GM18867 (cell line): ENCODE data around the gene CSRP1.
"Not testable (repeated sequence)": the region's sequence is repeated elsewhere in the genome, so short reads cannot be mapped to it uniquely, and the experiment has no call there.

Experiments used
- ATAC-seq: cut with Tn5 transposase; IDR thresholded peaks from one replicate; pipeline ENCODE4 v1.9.1; 2021; ENCODE audit warnings: mild to moderate bottlenecking, moderate library complexity; ENCODE audit not compliant: unreplicated experiment

Gene CSRP1

DNA sequence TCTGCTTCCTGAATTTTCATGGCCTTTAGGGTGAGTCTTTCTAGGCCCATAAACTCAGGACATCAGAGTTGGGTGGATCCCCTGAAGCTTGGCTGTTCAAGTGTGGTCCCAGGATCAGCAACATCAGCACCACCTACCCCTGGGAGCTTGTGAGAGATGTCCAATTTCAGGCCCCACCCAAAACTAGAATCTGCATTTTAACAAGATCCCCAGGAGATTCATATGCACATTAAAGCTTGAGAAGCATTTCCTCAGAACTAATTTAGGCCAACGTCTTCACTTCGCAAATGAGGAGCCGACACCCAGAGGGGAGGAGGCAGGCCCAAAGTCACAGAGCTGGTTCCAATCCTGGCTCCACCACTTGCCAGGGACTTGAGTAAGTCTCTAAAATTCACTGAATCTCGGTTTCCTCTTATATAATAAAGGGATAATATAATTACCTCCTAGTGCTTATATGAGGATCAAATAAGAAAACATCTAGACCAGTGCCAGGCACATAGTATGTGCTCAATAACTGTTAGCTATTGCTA, 27.7 kb downstream of the CSRP1 start:
- ATAC-seq, result no peak

DNA sequence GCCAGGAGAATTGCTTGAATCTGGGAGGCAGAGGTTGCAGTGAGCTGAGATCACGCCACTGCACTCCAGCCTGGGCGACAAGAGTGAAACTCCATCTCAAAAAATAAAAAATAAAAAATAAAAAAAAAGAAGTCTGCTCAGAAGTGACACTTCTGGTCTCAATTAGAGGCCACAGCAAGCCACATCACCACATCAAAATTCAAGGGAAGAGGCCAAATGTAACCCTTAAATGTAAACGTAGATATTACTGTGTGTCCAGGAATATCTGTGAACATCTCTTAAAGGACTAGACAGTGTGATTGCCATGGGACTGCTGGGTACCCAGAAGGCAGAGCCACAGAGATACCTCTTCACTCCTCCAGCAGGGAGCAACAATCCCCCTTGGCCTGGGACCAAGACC, 28.3 kb downstream of the CSRP1 start:
- not testable (repeated sequence) for ATAC-seq

DNA sequence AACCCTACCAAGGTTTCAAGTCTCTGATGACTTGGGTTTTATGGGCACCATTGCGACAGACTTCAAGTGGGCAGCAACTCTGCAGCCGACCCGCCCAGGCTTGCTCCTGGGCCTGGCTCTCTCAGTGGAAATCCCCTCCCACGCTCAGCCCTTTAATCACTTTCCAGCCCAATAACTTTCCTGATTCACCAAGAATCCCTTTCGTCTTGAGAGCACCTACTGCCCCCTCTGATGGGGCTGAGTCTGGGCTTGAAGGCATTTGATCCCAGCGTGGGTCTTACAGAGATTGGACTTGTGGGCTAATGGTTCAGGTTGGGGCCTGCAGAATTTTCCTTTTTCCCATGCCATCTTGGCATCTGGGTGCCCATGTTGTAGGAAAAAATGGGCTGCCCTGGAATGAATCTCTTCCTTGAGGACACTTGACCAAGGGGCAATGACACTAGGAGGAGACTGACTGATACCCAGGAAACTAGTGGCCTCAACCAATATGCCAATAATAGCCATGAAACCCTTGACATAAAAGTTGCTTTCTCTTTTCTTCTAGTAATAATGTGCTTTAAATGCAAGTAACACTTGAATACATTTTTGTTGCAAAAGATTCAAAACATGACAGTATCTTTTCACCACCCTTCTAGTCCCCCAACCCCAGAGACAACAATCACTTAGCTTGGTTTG, 30.1 kb downstream of the CSRP1 start:
- ATAC-seq, result no peak

- no peak for ATAC-seq
Observed at GRCh38 chr1:201475915-201476669, 30.8 kb downstream of the CSRP1 start.

DNA sequence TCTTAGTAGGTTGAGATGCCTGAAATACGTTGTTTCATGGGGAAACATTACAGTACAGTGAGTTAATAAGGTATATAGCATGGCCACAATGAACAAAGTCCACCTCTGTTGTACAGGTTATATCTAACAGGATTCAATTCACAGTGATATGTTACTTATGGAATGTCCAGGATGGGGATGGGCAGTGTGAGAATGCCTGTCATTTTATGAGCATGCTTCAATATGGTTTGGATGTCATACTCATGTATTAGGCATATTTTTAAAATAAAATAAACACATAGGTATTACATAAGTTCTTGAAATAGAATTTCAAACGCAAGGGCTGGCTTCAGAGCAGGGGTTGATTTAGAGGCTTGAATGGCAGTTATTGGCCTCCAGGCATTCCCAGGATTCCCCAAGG, 31.8 kb downstream of the CSRP1 start:
- ATAC-seq, result no peak

- ATAC-seq, result no peak
Observed at GRCh38 chr1:201473296-201473695, 33.6 kb downstream of the CSRP1 start.

- ATAC-seq, result not testable (repeated sequence)
Observed at GRCh38 chr1:201472321-201472720, 34.6 kb downstream of the CSRP1 start.

DNA sequence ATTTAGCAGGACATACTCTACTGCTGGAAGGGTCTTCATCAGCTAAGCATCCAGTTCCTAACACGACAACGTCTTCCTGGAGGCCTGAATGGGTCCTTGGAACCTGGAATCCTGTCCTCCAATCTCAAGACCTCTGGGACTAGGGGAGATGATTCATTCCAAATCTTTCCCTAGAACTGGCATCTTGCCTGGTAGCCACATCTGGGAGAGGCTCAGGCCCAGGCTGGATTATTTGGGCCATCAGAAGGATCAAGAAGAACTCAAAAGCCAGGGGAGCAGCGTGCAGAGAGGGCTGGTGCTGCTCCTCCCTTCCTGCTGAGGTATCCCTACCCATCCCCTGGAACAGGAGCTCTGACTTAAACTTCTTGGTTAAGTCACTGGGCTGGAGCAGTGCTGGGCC, 35.2 kb downstream of the CSRP1 start:
- no peak for ATAC-seq

DNA sequence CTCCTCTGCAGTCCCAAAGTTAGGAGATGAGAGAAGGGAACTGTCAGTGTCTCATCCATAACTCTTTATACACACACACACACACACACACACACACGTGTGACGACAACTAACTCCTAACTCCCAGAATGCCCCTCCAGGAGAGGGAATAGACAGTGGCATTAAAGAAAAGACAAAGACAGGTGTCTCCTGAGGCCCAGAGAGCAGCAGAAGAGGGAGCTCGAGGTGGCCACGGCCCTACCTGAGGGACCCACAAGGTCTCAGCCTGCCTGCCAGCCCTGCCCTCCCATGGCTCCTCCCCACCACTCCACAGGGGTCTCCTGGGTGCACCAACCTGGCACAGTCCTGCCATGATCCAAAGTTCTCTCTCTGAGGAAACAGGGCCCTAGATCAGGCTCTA, 36.3 kb downstream of the CSRP1 start:
- ATAC-seq, result no peak

- ATAC-seq, result no peak
Observed at GRCh38 chr1:201469645-201470074, 37.3 kb downstream of the CSRP1 start.

DNA sequence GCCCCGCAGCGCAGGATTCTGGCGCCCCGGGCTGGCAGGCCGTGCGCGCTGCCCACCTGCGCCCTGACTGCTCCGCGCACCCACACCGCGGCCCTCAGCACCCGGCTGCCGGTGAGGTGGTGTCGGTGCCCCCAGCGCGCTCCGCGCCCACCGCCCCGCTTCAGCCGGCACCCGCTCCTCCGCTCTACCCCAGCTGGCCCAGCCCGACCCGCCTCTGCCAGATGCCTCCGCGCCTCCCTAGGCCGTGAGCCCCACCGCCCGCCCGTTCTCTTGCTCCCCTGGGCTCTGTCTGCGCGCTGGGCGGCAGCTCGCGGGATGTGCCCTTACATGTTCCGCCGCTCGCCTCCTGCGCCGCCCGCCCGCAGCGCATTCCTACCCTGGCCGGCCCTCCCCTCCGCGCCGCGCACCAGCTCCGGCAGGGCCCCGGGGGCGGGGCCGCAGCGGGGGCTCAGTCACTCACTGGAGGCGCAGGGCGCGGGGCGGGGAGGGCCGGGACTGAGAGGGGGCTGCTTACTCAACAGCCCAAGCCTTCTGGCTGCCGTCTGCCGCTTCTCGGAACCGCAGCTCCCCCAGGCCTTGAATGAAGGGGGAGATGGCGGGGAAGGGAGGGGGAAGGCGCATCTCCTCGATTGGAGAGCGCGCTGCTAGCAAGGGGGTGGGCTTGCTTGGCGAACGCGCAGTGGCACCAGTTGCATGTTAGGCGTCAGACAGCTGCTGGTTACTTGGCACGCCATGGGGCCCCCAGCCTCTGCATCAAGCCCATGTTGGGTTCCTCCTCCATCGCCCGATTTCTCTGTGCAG, 37.9 kb downstream of the CSRP1 start, which contains the start of gene PHLDA3:
PHLDA3 (minus strand) TSS at position 345 of the 801 bp plus-strand sequence. CDS start 402 bp downstream, outside the sequence.
- peak; percentile 85 for ATAC-seq

GRCh38 chr1:201468501-201468843, 38.5 kb downstream of the CSRP1 start:
- peak; percentile 51 for ATAC-seq

DNA sequence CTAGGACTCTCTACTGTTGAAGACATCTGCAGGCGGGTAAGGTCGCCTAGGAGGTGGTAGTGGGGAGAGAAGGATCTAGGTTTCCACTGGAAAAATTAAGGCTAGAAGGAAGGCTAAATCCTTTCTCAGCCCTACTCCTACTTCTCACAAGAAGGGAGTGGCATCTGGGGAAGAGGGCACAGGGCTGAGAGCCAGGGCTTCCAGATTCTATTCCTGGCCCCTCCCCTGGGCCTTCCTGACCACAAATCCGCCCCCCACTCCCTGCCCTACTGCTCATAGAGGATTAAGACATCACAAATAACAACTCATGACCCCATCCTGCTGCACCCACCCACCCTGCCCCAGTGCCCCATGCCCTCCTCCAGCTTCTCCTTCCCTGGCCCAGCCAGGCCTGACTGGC, 40.4 kb downstream of the CSRP1 start:
- ATAC-seq, result no peak

DNA sequence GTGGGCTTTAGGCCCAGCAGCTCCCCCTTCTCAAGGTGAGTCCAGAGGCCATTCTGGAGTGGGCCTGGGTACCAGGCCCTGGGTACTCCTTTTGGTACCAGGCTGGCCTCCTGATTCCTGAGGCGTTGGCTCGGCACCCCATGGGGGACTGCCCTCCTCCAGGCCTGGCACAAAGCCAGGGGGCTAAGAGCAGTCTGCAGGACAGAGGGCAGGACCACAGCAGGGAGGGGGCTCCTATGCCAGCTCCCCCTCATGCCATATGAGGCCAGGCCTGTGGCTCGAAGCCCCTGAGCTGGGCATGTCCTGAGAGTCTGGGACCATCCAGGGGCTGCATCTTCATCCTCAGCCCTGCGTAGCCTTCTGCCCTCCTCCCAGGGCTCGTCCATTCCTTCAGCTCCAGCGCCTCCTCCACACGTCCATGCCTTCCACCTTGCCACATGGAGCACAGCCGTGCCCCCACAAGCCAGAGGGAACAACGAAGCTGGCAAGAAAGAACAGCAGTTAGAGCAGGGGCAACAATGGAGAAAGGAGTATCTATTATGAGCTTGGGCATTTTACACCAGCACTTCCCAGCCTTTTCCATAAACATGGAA, 41.1 kb downstream of the CSRP1 start:
- no peak for ATAC-seq

- no peak for ATAC-seq
Observed at GRCh38 chr1:201463071-201463552, 43.8 kb downstream of the CSRP1 start.

- no peak for ATAC-seq
Observed at GRCh38 chr1:201461645-201462441, 45.1 kb downstream of the CSRP1 start.

- ATAC-seq, result no peak
Observed at GRCh38 chr1:201460814-201461644, 45.9 kb downstream of the CSRP1 start.

GRCh38 chr1:201459775-201460174, 47.1 kb downstream of the CSRP1 start:
- no peak for ATAC-seq

GRCh38 chr1:201459052-201459451, 47.9 kb downstream of the CSRP1 start:
- no peak for ATAC-seq
